ENCODE measurements around the gene SLC22A5. TPM values are rescaled to one million over a fixed set of nuclear protein-coding genes. Genes with fewer than 3 reads are reported as not detected.

Gene SLC22A5
- total RNA-seq, 1 experiment from 2014 or later = 15.2 TPM

GRCh38 chr5:132371603-132371994 lies 2.1 kb downstream of the SLC22A5 start:
- TSS peak; percentile 26 for BruUV-seq (replicated peaks)
- TF ChIP-seq CTCF (conservative IDR thresholded peaks at IDR 0.05) (no peak), EZH2 (IDR thresholded peaks at IDR 0.05; ENCODE audit: low read depth) (no peak)
- CTCF ChIA-PET = no interaction called here
- Histone ChIP-seq H3K79me2 (ENCODE audit: low read depth) (peaks cover 63% of the 10 kb centered on the region), H3K4me2 (peak overlapping the region; percentile 98), H3K36me3 (ENCODE audit: low read depth) (no peaks in the 10 kb centered on the region), H3K4me1 (replicated peaks; ENCODE audit: insufficient read depth) (peaks cover 57% of the 10 kb centered on the region), H3K9me2 (ENCODE audit: insufficient read depth) (no peaks in the 10 kb centered on the region), H3F3A (ENCODE audit: insufficient read depth, low read depth) (peaks cover 29% of the 10 kb centered on the region), H3K9me3 (ENCODE audit: insufficient read depth, low read depth) (no peaks in the 10 kb centered on the region), H2AFZ (no peak overlapping the region), H3K4me3 (peak overlapping the region; percentile 75; the same call in 1 of the 2 replicates), H3K27ac (peak overlapping the region; percentile 45), H4K20me1 (ENCODE audit: insufficient read depth) (no peaks in the 10 kb centered on the region), H3K27me3 (ENCODE audit: insufficient read depth, low read depth) (no peaks in the 10 kb centered on the region)
- POLR2A ChIA-PET (ENCODE audit: unreplicated experiment) = interaction anchor here (1.0 kb wide), 1 partner anchor 105 kb away, joined by 3 read pairs; no protein-coding TSS in a partner anchor
- intact Hi-C loops (cut with micrococcal nuclease; ENCODE audit: unreplicated experiment) = loop anchor here (5.0 kb wide), 1 partner anchor 46 kb away; no protein-coding TSS in a partner anchor
- DNase-seq = no peak

- TF ChIP-seq CTCF (conservative IDR thresholded peaks at IDR 0.05) (no peak), EZH2 (IDR thresholded peaks at IDR 0.05; ENCODE audit: low read depth) (no peak)
- CTCF ChIA-PET = no interaction called here
- no peaks in the 10 kb centered on the region for H3K9me2 ChIP-seq (ENCODE audit: insufficient read depth)
- H3K36me3 ChIP-seq (ENCODE audit: low read depth) = no peaks in the 10 kb centered on the region
- DNase-seq = peak in 1 of 2 experiments; percentile 36
- no peaks in the 10 kb centered on the region for H3K27me3 ChIP-seq (ENCODE audit: insufficient read depth, low read depth)
- H3K4me3 ChIP-seq = peak overlapping the region; percentile 5; the same call in 1 of the 2 replicates
- BruUV-seq (replicated peaks) = no TSS peak
- intact Hi-C loops (cut with micrococcal nuclease; ENCODE audit: unreplicated experiment) = loop anchor here (5.0 kb wide), 1 partner anchor 45 kb away; no protein-coding TSS in a partner anchor
- peak overlapping the region; percentile 45 for H3K27ac ChIP-seq
- POLR2A ChIA-PET (ENCODE audit: unreplicated experiment) = interaction anchor here (0.7 kb wide), 1 partner anchor 68 kb away, joined by 5 read pairs; no protein-coding TSS in a partner anchor
- no peak overlapping the region for H2AFZ ChIP-seq
- no peaks in the 10 kb centered on the region for H4K20me1 ChIP-seq (ENCODE audit: insufficient read depth)
- peaks cover 55% of the 10 kb centered on the region for H3K4me1 ChIP-seq (replicated peaks; ENCODE audit: insufficient read depth)
- H3F3A ChIP-seq (ENCODE audit: insufficient read depth, low read depth) = peaks cover 29% of the 10 kb centered on the region
- H3K9me3 ChIP-seq (ENCODE audit: insufficient read depth, low read depth) = no peaks in the 10 kb centered on the region
- H3K4me2 ChIP-seq = peak overlapping the region; percentile 98
- H3K79me2 ChIP-seq (ENCODE audit: low read depth) = peaks cover 68% of the 10 kb centered on the region
Measured at GRCh38 chr5:132372127-132372526, 2.6 kb downstream of the SLC22A5 start.

- CTCF ChIA-PET = no interaction called here
- Histone ChIP-seq H3K4me1 (replicated peaks; ENCODE audit: insufficient read depth) (peaks cover 51% of the 10 kb centered on the region), H3K79me2 (ENCODE audit: low read depth) (peaks cover 72% of the 10 kb centered on the region), H3K4me2 (peak overlapping the region; percentile 98), H3K27ac (peak overlapping the region; percentile 45), H2AFZ (no peak overlapping the region), H3K27me3 (ENCODE audit: insufficient read depth, low read depth) (no peaks in the 10 kb centered on the region), H3K9me3 (ENCODE audit: insufficient read depth, low read depth) (no peaks in the 10 kb centered on the region), H3K36me3 (ENCODE audit: low read depth) (no peaks in the 10 kb centered on the region), H4K20me1 (ENCODE audit: insufficient read depth) (no peaks in the 10 kb centered on the region), H3K9me2 (ENCODE audit: insufficient read depth) (no peaks in the 10 kb centered on the region), H3F3A (ENCODE audit: insufficient read depth, low read depth) (peaks cover 29% of the 10 kb centered on the region), H3K4me3 (peak overlapping the region; percentile 5; the same call in 1 of the 2 replicates)
- no TSS peak for BruUV-seq (replicated peaks)
- intact Hi-C loops (cut with micrococcal nuclease; ENCODE audit: unreplicated experiment) = loop anchor here (5.0 kb wide), 1 partner anchor 45 kb away; no protein-coding TSS in a partner anchor
- DNase-seq = peak in 1 of 2 experiments; percentile 44
- TF ChIP-seq CTCF (conservative IDR thresholded peaks at IDR 0.05) = no peak
- TF ChIP-seq EZH2 (IDR thresholded peaks at IDR 0.05; ENCODE audit: low read depth) = no peak
- POLR2A ChIA-PET (ENCODE audit: unreplicated experiment) = interaction anchor here (0.7 kb wide), 1 partner anchor 67 kb away, joined by 5 read pairs; no protein-coding TSS in a partner anchor
Measured at GRCh38 chr5:132372542-132372941, 3.0 kb downstream of the SLC22A5 start.
